Measurements from ENCODE around the gene MYL11. TPM values are rescaled to one million over a fixed set of nuclear protein-coding genes. Genes with fewer than 3 reads are reported as not detected.

The MYL11 gene
- total RNA-seq, 3 donors from 2014 or later (not counting 1 experiment from before 2014, with no cell fraction given): 2.9 to 8.0 (median 7.2) TPM

- TF ChIP-seq, protein P1, sequence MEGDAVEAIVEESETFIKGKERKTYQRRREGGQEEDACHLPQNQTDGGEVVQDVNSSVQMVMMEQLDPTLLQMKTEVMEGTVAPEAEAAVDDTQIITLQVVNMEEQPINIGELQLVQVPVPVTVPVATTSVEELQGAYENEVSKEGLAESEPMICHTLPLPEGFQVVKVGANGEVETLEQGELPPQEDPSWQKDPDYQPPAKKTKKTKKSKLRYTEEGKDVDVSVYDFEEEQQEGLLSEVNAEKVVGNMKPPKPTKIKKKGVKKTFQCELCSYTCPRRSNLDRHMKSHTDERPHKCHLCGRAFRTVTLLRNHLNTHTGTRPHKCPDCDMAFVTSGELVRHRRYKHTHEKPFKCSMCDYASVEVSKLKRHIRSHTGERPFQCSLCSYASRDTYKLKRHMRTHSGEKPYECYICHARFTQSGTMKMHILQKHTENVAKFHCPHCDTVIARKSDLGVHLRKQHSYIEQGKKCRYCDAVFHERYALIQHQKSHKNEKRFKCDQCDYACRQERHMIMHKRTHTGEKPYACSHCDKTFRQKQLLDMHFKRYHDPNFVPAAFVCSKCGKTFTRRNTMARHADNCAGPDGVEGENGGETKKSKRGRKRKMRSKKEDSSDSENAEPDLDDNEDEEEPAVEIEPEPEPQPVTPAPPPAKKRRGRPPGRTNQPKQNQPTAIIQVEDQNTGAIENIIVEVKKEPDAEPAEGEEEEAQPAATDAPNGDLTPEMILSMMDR (IDR thresholded peaks at IDR 0.05): no peak
- intact Hi-C loops (cut with micrococcal nuclease): loop anchor here (1.0 to 2.0 kb wide), 4 partner anchors 15 to 66 kb away; partner anchors contain the start of gene TBC1D10B
- peak overlapping the region; percentile 82 for H3K27ac ChIP-seq (ENCODE audit: low read length)
- DNase-seq: peak; percentile 52 to 63
- no peaks in the 10 kb centered on the region for H3K9me3 Mint-ChIP-seq
- H3K4me1 ChIP-seq (ENCODE audit: control insufficient read depth, insufficient read depth, low read length): peaks cover 61% of the 10 kb centered on the region
- peak; percentile 68 to 76 (median 74) for ATAC-seq
- H3K27ac Mint-ChIP-seq: peak overlapping the region; percentile 88 to 94
- peaks cover 28% of the 10 kb centered on the region for H3K36me3 ChIP-seq (ENCODE audit: control insufficient read depth, insufficient read depth, low read length)
- no peaks in the 10 kb centered on the region for H3K27me3 Mint-ChIP-seq (ENCODE audit: low read depth in 2 of 2)
- H3K27me3 ChIP-seq (ENCODE audit: control insufficient read depth, insufficient read depth, low read length): no peaks in the 10 kb centered on the region
- H3K4me3 ChIP-seq (ENCODE audit: low read length): no peak overlapping the region
- H3K4me3 Mint-ChIP-seq: peak overlapping the region; percentile 70
- 44% methylated on average over 3 of the region's 3 CpGs for WGBS (ENCODE audit: insufficient coverage)
- H3K9me3 ChIP-seq (ENCODE audit: control insufficient read depth, insufficient read depth, low read length): no peaks in the 10 kb centered on the region
- H3K4me1 Mint-ChIP-seq: peaks cover 58 to 63% of the 10 kb centered on the region in 2 donors
- no peaks in the 10 kb centered on the region for H3K36me3 Mint-ChIP-seq
These were observed 24.3 kb upstream of the MYL11 start for GRCh38 chr16:30350134-30350871.

- peak overlapping the region; percentile 70 for H3K4me3 Mint-ChIP-seq
- Histone ChIP-seq H3K36me3 (ENCODE audit: control insufficient read depth, insufficient read depth, low read length) (peaks cover 28% of the 10 kb centered on the region), H3K27ac (ENCODE audit: low read length) (peak overlapping the region; percentile 82), H3K27me3 (ENCODE audit: control insufficient read depth, insufficient read depth, low read length) (no peaks in the 10 kb centered on the region), H3K4me3 (ENCODE audit: low read length) (no peak overlapping the region), H3K4me1 (ENCODE audit: control insufficient read depth, insufficient read depth, low read length) (peaks cover 68% of the 10 kb centered on the region), H3K9me3 (ENCODE audit: control insufficient read depth, insufficient read depth, low read length) (no peaks in the 10 kb centered on the region)
- H3K4me1 Mint-ChIP-seq: peaks cover 65 to 70% of the 10 kb centered on the region in 2 donors
- intact Hi-C loops (cut with micrococcal nuclease): loop anchor here (2.0 kb wide), 2 partner anchors 46 to 66 kb away; no protein-coding TSS in a partner anchor
- no peaks in the 10 kb centered on the region for H3K9me3 Mint-ChIP-seq
- DNase-seq: peak in 1 of 2 donors; percentile 5
- H3K36me3 Mint-ChIP-seq: no peaks in the 10 kb centered on the region
- no peak for ATAC-seq
- TF ChIP-seq, protein P1 (IDR thresholded peaks at IDR 0.05): no peak
- WGBS (ENCODE audit: insufficient coverage): 67% methylated on average over 15 of the region's 15 CpGs
- peak overlapping the region; percentile 88 to 94 for H3K27ac Mint-ChIP-seq
- H3K27me3 Mint-ChIP-seq (ENCODE audit: low read depth in 2 of 2): no peaks in the 10 kb centered on the region
These were observed 23.6 kb upstream of the MYL11 start for GRCh38 chr16:30351001-30351441.

DNA sequence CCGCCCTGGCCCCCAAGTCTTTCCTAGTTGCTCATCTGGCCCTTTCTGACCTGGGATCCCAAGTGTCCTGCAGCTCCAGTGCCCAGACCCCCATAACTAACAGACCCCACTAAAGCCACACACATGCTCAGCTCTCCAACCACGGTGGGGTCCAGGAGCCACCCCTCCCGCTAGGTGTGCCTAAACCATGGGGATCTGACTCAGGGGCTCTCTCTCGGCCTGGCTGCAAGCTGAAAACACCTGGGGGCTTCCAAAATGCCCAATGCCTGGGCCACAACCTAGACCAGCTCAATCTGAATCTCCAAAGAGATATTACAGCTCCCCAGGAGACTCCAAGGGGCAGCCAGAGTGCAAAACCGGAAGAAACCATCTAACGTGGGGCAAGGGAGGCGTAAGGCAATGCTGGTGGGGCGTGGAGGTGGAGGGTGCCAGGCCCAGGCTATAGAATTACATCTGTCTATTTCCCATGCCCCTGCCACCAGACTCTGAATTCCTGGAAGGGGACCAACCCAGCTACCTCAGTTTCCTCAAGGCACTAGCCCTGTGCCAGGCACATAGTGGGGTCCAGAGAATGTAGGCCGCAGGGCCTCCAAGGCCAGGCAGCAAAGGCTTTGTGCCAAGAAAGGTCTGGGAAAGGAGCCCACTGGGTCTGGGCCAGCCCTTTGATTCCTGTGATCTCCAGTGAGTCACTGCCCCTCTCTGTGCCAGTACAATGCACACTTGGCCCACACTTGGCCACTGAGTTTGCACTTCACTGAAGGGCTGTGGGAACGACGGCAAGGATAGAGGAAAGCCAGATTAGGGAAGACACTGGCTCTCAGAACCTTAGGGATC lies 22.8 kb upstream of the MYL11 start:
- WGBS (ENCODE audit: insufficient coverage): 96% methylated on average over 11 of the region's 11 CpGs
- peaks cover 69 to 76% of the 10 kb centered on the region in 2 donors for H3K4me1 Mint-ChIP-seq
- Histone ChIP-seq H3K4me3 (ENCODE audit: low read length) (no peak overlapping the region), H3K4me1 (ENCODE audit: control insufficient read depth, insufficient read depth, low read length) (peaks cover 76% of the 10 kb centered on the region), H3K9me3 (ENCODE audit: control insufficient read depth, insufficient read depth, low read length) (no peaks in the 10 kb centered on the region), H3K36me3 (ENCODE audit: control insufficient read depth, insufficient read depth, low read length) (peaks cover 28% of the 10 kb centered on the region), H3K27ac (ENCODE audit: low read length) (peak overlapping the region; percentile 82), H3K27me3 (ENCODE audit: control insufficient read depth, insufficient read depth, low read length) (no peaks in the 10 kb centered on the region)
- ATAC-seq (no peak), DNase-seq (peak in 1 of 2 donors; percentile 2)
- peak overlapping the region; percentile 70 for H3K4me3 Mint-ChIP-seq
- H3K9me3 Mint-ChIP-seq: no peaks in the 10 kb centered on the region
- H3K36me3 Mint-ChIP-seq: no peaks in the 10 kb centered on the region
- H3K27me3 Mint-ChIP-seq (ENCODE audit: low read depth in 2 of 2): no peaks in the 10 kb centered on the region
- TF ChIP-seq, protein P1 (IDR thresholded peaks at IDR 0.05): no peak
- H3K27ac Mint-ChIP-seq: peak overlapping the region; percentile 88 to 94
- intact Hi-C loops (cut with micrococcal nuclease): loop anchor here (2.0 kb wide), 2 partner anchors 45 to 65 kb away; no protein-coding TSS in a partner anchor
